OCI-LY7 (cell line): ENCODE results near the gene DNM3. TPM values are rescaled to one million over a fixed set of nuclear protein-coding genes. Genes with fewer than 3 reads are reported as not detected.
A peak's percentile ranks its signal among the peaks of the same experiment; 100 is the strongest.

Experiments
- BruUV-seq: library from RNA; stranded (reverse); fragments of 400-500 nt; replicated peaks from 2 replicates; lab custom pipeline; 2021; lab: Mats Ljungman, UMichigan
- CTCF ChIA-PET: fragments of 300-600 bp; sonication (Branson Sonifier 250); formaldehyde crosslinking; loops from one replicate; lab custom pipeline; 2022; ENCODE audit warnings: antibody characterized with exemption; ENCODE audit not compliant: unreplicated experiment; lab: Charles Lee
- POLR2A ChIA-PET: fragments of 300-600 bp; sonication (Branson Sonifier 250); formaldehyde crosslinking; loops from one replicate; lab custom pipeline; 2022; ENCODE audit warnings: antibody characterized with exemption; lab: Charles Lee
- DNase-seq: peaks from one replicate; pipeline ENCODE4 v3.0.0-alpha.2; 2015; ENCODE audit warnings: low spot score
- H2AFZ ChIP-seq: fragments of 200-600 bp; sonication (generic), shearing (Covaris generic); 2 replicates; pipeline ENCODE4 v1.6.1; 2014; ENCODE audit warnings: mild to moderate bottlenecking, antibody characterized with exemption, low read length, moderate library complexity
- H3K27ac ChIP-seq: fragments of 200-600 bp; sonication (generic); 2 replicates; pipeline ENCODE4 v1.5.1; 2014; ENCODE audit warnings: mixed run types, low read depth, mild to moderate bottlenecking, moderate library complexity, low read length, inconsistent platforms; ENCODE audit not compliant: poor library complexity, severe bottlenecking
- H3K36me3 ChIP-seq: fragments of 200-600 bp; sonication (generic); 2 replicates; pipeline ENCODE4 v1.6.1; 2014; ENCODE audit warnings: mild to moderate bottlenecking, antibody characterized with exemption, low read length, moderate library complexity, mixed read lengths; ENCODE audit not compliant: insufficient read depth
- H3K4me1 ChIP-seq: fragments of 200-600 bp; sonication (generic); 2 replicates; pipeline ENCODE4 v1.5.1; 2014; ENCODE audit warnings: mild to moderate bottlenecking, low read length; ENCODE audit not compliant: insufficient read depth, poor library complexity, severe bottlenecking
- H3K4me2 ChIP-seq: fragments of 200-600 bp; sonication (generic); 2 replicates; pipeline ENCODE4 v1.6.1; 2014; ENCODE audit warnings: mild to moderate bottlenecking, low read length
- H3K4me3 ChIP-seq: fragments of 200-600 bp; sonication (generic); 2 replicates; pipeline ENCODE4 v1.5.1; 2014; ENCODE audit warnings: mild to moderate bottlenecking, low read depth, low read length; ENCODE audit not compliant: poor library complexity, severe bottlenecking
- H3K79me2 ChIP-seq: fragments of 200-600 bp; sonication (generic); 2 replicates; pipeline ENCODE4 v1.6.1; 2016; ENCODE audit warnings: low read depth, mild to moderate bottlenecking, low read length, moderate library complexity, mixed read lengths; ENCODE audit not compliant: insufficient read depth
- H3K9me2 ChIP-seq: fragments of 200-600 bp; sonication (generic); 2 replicates; pipeline ENCODE4 v1.6.1; 2016; ENCODE audit warnings: mild to moderate bottlenecking, low read length, mixed read lengths; ENCODE audit not compliant: insufficient read depth
- H3K9me3 ChIP-seq: fragments of 200-600 bp; sonication (generic); 2 replicates; pipeline ENCODE4 v1.6.1; 2014; ENCODE audit warnings: mild to moderate bottlenecking, mixed run types, low read length, mixed read lengths
- H4K20me1 ChIP-seq: fragments of 200-600 bp; sonication (generic); 2 replicates; pipeline ENCODE4 v1.6.1; 2014; ENCODE audit warnings: mild to moderate bottlenecking, antibody characterized with exemption, low read length, moderate library complexity, mixed read lengths; ENCODE audit not compliant: insufficient read depth
- EZH2phosphoT487 ChIP-seq: fragments of 200-600 bp; sonication (generic); IDR thresholded peaks from 2 replicates; pipeline ENCODE4 v1.6.1; 2018; ENCODE audit warnings: low read depth, borderline replicate concordance, mild to moderate bottlenecking, mixed run types, antibody characterized with exemption, low read length, moderate library complexity, mixed read lengths
- intact Hi-C: fragments of 100-400 bp; cut with micrococcal nuclease; formaldehyde crosslinking; loops from one replicate; pipeline ENCODE4 v1.10.0; 2022; ENCODE audit not compliant: unreplicated experiment
- total RNA-seq, 2 experiments: library from RNA; depleted of rRNA in 1 of 2; stranded (reverse); fragments of >200 nt in 1 of 2; shearing (Covaris generic) in 1 of 2; gene quantifications; 2 replicates each; pipeline ENCODE4 v1.2.3, GENCODE V29; 2014 to 2022
- TF ChIP-seq, protein P1 (sequence below): fragments of 200-600 bp; sonication (generic); conservative IDR thresholded peaks from 2 replicates; pipeline ENCODE4 v1.5.1; 2014; ENCODE audit warnings: mild to moderate bottlenecking, antibody characterized with exemption, low read length, moderate library complexity, mixed read lengths

The DNM3 gene
- total RNA-seq, 2 experiments from 2014 or later = 0.47 to 0.61 TPM

DNA sequence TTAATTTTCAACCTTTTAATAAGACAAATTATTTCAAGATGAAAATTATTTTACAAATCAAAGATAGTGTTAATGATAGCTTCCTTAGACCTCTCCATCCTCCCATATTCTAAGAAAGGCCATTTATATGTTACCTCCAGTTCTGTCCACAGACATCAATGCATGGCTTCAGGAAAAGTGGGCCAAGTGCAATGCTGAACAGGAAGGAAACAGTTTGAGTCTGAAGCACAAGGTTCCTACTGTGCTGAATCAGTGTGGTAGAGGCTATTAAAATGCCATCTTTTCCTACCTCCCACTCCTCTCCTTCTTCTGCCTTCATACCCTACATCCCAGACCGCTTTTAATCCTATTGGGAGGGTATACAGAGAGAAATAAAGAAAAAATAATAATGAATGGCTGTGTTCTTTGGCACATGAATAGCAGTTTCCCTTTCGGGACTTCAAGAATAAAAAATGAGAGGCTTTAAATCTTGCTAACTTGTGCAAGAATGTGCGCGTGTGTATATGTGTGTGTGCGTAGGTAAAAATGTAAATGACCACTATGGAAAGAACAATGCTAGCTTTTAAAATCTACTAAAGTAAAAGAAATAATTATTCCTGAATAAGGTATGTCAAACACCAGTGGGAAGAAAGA is 516.6 kb downstream of the DNM3 start:
- peak overlapping the region; percentile 58 for H3K4me2 ChIP-seq
- DNase-seq = peak; percentile 22
- H2AFZ ChIP-seq = peak overlapping the region; percentile 96
- peaks cover 36% of the 10 kb centered on the region for H3K4me1 ChIP-seq
- peak overlapping the region; percentile 51 for H3K27ac ChIP-seq
- intact Hi-C loops = loop anchor here (2.0 kb wide), 2 partner anchors 23 to 41 kb away; no protein-coding TSS in a partner anchor
- H3K36me3 ChIP-seq = no peaks in the 10 kb centered on the region
- no peaks in the 10 kb centered on the region for H4K20me1 ChIP-seq
- H3K4me3 ChIP-seq = peak overlapping the region; percentile 37
- TF ChIP-seq EZH2phosphoT487 = no peak
- TF ChIP-seq, protein P1, sequence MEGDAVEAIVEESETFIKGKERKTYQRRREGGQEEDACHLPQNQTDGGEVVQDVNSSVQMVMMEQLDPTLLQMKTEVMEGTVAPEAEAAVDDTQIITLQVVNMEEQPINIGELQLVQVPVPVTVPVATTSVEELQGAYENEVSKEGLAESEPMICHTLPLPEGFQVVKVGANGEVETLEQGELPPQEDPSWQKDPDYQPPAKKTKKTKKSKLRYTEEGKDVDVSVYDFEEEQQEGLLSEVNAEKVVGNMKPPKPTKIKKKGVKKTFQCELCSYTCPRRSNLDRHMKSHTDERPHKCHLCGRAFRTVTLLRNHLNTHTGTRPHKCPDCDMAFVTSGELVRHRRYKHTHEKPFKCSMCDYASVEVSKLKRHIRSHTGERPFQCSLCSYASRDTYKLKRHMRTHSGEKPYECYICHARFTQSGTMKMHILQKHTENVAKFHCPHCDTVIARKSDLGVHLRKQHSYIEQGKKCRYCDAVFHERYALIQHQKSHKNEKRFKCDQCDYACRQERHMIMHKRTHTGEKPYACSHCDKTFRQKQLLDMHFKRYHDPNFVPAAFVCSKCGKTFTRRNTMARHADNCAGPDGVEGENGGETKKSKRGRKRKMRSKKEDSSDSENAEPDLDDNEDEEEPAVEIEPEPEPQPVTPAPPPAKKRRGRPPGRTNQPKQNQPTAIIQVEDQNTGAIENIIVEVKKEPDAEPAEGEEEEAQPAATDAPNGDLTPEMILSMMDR = no peak
- POLR2A ChIA-PET = interaction anchor here (0.6 to 5.8 kb wide), 16 partner anchors 8 to 219 kb away, joined by 3 to 34 read pairs (median 4); no protein-coding TSS in a partner anchor
- H3K9me3 ChIP-seq = no peaks in the 10 kb centered on the region
- no peaks in the 10 kb centered on the region for H3K9me2 ChIP-seq
- no TSS peak for BruUV-seq
- CTCF ChIA-PET = interaction anchor here (0.9 to 1.2 kb wide), 2 partner anchors 20 to 24 kb away, joined by 3 read pairs; no protein-coding TSS in a partner anchor
- H3K79me2 ChIP-seq = no peaks in the 10 kb centered on the region

DNA sequence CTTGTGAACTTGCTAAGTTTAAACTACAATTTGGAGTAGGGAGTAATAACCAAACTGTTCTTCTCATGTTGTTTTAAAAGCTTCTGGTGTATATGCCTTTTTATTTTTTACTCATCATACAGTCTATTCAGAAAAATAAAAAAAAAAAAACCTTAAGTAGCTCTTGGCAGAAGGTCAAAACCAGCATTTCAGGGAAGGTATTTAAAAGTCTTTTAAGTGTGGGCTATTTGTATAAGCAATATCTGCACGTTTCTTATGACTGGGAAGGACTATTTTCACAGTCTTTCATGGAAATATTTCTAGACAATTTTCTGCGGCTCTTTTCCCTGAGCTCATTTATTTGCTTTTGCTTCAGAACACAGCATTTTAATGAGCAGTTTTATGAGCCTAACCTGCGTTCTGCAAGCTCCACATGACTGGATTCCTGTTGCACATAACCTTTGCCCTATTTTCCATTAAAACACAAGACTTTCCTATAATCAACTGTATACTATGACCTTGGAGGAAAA is 518.2 kb downstream of the DNM3 start:
- no peaks in the 10 kb centered on the region for H3K79me2 ChIP-seq
- no peaks in the 10 kb centered on the region for H3K9me3 ChIP-seq
- H3K4me2 ChIP-seq = peak overlapping the region; percentile 58
- no peaks in the 10 kb centered on the region for H3K36me3 ChIP-seq
- H3K4me3 ChIP-seq = peak overlapping the region; percentile 37
- H2AFZ ChIP-seq = peak overlapping the region; percentile 96
- H3K27ac ChIP-seq = no peak overlapping the region
- no peak for DNase-seq
- TF ChIP-seq, protein P1 = no peak
- TF ChIP-seq EZH2phosphoT487 = no peak
- BruUV-seq = no TSS peak
- H3K9me2 ChIP-seq = no peaks in the 10 kb centered on the region
- H4K20me1 ChIP-seq = no peaks in the 10 kb centered on the region
- POLR2A ChIA-PET = interaction anchor here (0.5 to 5.8 kb wide), 18 partner anchors 8 to 393 kb away, joined by 3 to 34 read pairs (median 5); no protein-coding TSS in a partner anchor
- peaks cover 36% of the 10 kb centered on the region for H3K4me1 ChIP-seq
- intact Hi-C loops = loop anchor here (2.0 kb wide), 2 partner anchors 21 to 39 kb away; no protein-coding TSS in a partner anchor
- CTCF ChIA-PET = interaction anchor here (0.6 to 0.8 kb wide), 2 partner anchors 35 to 535 kb away, joined by 3 read pairs; no protein-coding TSS in a partner anchor

GRCh38 chr1:172360511-172360910 is 519.2 kb downstream of the DNM3 start:
- BruUV-seq = no TSS peak
- TF ChIP-seq, protein P1 = no peak
- no peak for TF ChIP-seq EZH2phosphoT487
- intact Hi-C loops = no loop called here
- Histone ChIP-seq H3K4me2 (peak overlapping the region; percentile 22; the same call in 1 of the 2 replicates), H3K9me3 (no peaks in the 10 kb centered on the region), H3K4me3 (no peak overlapping the region), H2AFZ (peak overlapping the region; percentile 62), H3K27ac (no peak overlapping the region), H3K36me3 (no peaks in the 10 kb centered on the region), H3K4me1 (peaks cover 36% of the 10 kb centered on the region), H3K9me2 (no peaks in the 10 kb centered on the region), H4K20me1 (no peaks in the 10 kb centered on the region), H3K79me2 (no peaks in the 10 kb centered on the region)
- DNase-seq = no peak
- CTCF ChIA-PET = no interaction called here
- POLR2A ChIA-PET = interaction anchor here (0.6 to 5.8 kb wide), 14 partner anchors 9 to 181 kb away, joined by 3 to 34 read pairs (median 5); no protein-coding TSS in a partner anchor
